Measurements from ENCODE around the gene EHF. TPM values are rescaled to one million over a fixed set of nuclear protein-coding genes. Genes with fewer than 3 reads are reported as not detected.

EHF gene
- total and polyA plus RNA-seq, 2 of the 8 experiments (the other 6 are each of a cell fraction or from before 2014, with no cell fraction given), result not detected

DNA sequence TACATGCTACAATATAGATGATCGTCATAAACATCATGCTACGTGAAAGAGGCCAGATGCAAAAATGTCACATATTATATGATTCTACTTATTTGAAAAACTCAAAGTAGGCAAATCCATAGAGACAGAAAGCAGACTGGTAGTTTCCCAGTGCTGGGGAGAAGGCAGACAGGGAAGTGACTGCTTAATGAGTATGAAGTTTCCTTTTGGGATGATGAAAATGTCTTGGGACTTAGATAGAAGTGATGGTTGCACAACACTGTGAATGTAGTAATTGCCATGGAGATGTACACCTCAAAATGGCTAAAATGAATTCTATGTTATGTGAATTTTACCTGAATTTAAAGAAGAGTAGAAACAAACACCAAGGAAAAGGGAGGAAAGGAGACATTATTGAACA lies 45.2 kb upstream of the EHF start (continued):
- TF ChIP-seq CHD7 (IDR thresholded peaks at IDR 0.05; ENCODE audit: insufficient replicate concordance, low read length) (no peak), RXRA (IDR thresholded peaks at IDR 0.05; ENCODE audit: insufficient read depth, low read depth, low read length) (no peak), TCF12 (IDR thresholded peaks at IDR 0.05; ENCODE audit: low read depth, low read length) (no peak), BCL11A (IDR thresholded peaks at IDR 0.05; ENCODE audit: low read depth in 2 of 2, low read length in 2 of 2) (no peak)
